Measurements from ENCODE around the gene WBP11. TPM values are rescaled to one million over a fixed set of nuclear protein-coding genes. Genes with fewer than 3 reads are reported as not detected.

The WBP11 gene
- 18.0 and 19.5 TPM in 2 replicates for total RNA-seq

DNA sequence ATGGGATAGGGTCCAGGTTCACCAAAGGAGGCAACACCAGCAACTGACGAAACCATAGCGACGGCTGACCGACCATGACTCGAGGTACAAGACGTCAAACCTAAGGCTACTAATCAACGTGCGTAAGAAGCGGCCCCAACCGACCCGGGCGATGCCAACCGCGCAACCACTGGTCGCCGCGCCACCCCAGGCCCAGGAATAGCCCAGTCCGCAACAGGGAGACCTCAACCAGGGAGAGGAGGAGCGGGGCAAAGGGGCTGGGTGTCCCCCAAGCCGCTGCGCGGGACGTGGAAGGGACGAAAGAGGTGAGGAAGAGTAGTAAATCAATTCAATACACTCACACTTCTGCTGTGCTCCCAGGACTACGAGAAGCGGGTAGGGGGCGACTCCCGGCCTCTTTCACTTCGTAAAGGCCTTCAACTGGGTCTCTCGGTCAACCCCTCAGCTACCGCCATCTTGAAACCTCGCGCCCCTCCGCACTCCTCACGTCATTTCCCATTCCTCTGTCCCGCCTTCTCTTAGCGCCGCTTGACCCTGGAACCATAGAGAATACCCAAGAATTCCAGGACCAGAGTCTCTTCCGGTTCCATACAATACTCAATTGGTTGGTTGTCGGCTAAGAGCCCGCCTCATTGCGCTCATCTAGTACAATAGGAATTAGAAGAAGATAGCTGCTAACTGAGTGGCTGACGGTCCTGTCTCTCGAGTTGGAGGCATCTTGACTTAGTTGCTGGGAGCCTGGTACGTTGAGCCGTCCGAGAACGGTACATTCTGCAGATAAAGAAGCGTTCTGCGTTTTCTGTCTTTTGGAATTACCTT lies at the start of gene WBP11, which contains the start of gene C12orf60:
Gene WBP11, minus strand, starts transcription at position 468 of the 819 bp plus-strand sequence. CDS start 2,095 bp downstream, outside the sequence.
Gene C12orf60, plus strand, starts transcription at position 660 of the 819 bp plus-strand sequence. CDS start 19,266 bp downstream, outside the sequence.

DNA sequence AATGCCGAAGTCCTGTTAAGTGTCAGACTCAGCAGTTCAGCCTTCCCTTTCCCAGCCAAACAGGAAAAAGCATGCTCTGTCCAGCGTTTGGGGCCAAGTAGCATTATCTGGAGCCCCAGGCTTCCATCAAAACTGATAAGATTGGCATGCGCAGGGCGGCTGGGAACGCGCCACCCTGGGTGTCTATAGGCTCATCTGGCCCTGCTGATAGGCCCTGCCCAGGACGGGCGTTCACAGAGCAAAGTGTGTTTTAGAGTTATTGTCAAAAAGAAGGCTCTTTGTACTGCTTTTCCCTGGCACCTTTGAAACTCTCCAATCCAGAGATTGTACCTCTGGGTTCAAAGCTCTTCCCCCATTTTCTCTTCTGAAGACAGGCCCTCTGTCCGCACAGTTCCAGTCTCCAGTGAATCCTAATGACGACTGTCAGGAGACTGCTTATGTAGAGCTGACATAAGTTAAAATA lies 40.2 kb upstream of the WBP11 start, which contains the start of gene ART4:
Gene ART4, minus strand, starts transcription at position 102 of the 463 bp plus-strand sequence. CDS start 413 bp downstream, outside the sequence.

DNA sequence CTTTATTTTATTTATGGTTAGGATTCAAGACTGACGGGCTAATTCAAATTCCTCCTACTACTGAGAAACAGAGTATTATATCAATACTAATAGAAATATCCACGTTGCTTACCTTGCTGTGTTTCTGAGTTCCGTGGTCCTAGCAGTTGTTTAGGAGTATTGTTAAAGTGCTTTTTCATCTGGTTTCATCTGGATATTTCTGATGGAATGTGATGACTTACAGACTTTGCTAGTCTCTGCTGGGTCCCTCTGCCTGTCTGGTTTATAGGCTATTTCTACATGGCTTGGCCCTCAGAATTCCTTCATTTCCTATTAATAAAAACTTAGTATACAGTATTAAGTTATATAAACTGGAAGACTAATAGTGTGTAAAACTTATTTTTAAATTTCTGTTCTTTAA lies 10.7 kb upstream of the WBP11 start, which contains the start of gene SMCO3:
Gene SMCO3, minus strand, starts transcription at position 169 of the 400 bp plus-strand sequence. CDS start 7,502 bp downstream, outside the sequence.

Other genes starting within 250 kb of the WBP11 start
- gene PLBD1, start 235.6 kb downstream of the WBP11 start, total RNA-seq, result 0.17 and 0.43 TPM in 2 replicates
- gene GUCY2C, start 106.9 kb downstream of the WBP11 start, total RNA-seq, result not detected in 2 replicates
- gene C12orf60, start 192 bp upstream of the WBP11 start, total RNA-seq, result 1.2 and 1.3 TPM in 2 replicates
- 1.8 and 2.1 TPM in 2 replicates for gene SMCO3, start 10.7 kb upstream of the WBP11 start, total RNA-seq
- 54.1 and 80.9 TPM in 2 replicates for gene ART4, start 40.0 kb upstream of the WBP11 start, total RNA-seq
- 193 and 280 TPM in 2 replicates for gene MGP, start 82.4 kb upstream of the WBP11 start, total RNA-seq
- under 0.01 TPM in 1 of 2 replicates, not detected in the other for gene ERP27, start 135.1 kb upstream of the WBP11 start, total RNA-seq
- gene ARHGDIB, start 158.1 kb upstream of the WBP11 start, total RNA-seq, result 10.5 and 35.4 TPM in 2 replicates
- gene PDE6H, start 169.6 kb upstream of the WBP11 start, total RNA-seq, result not detected in 2 replicates